Measurements from ENCODE around the gene LAPTM5. TPM values are rescaled to one million over a fixed set of nuclear protein-coding genes. Genes with fewer than 3 reads are reported as not detected.

LAPTM5 gene
- total RNA-seq, 1 experiment from 2014 or later, result not detected

GRCh38 chr1:30714025-30714424, 43.5 kb downstream of the LAPTM5 start:
- H3K36me3 ChIP-seq, result 0 out of 2 replicates have a peak, but pooled peaks cover 3% of the 10 kb centered on the region
- no peak overlapping the region for H3K4me3 ChIP-seq
- H3K4me1 ChIP-seq (replicated peaks), result peaks cover 8% of the 10 kb centered on the region
- no peak for DNase-seq (ENCODE audit: low read depth in 1 of 2, low spot score in 2 of 2)
- H3K27ac ChIP-seq, result no peak overlapping the region
- H3K27me3 ChIP-seq (replicated peaks), result peaks cover 11% of the 10 kb centered on the region
- H3K9me3 ChIP-seq (replicated peaks), result peaks cover 16% of the 10 kb centered on the region

GRCh38 chr1:30713311-30713710, 44.3 kb downstream of the LAPTM5 start:
- Histone ChIP-seq H3K4me3 (no peak overlapping the region), H3K4me1 (replicated peaks) (0 out of 2 replicates have a peak, but pooled peaks cover 3% of the 10 kb centered on the region), H3K9me3 (replicated peaks) (peaks cover 12% of the 10 kb centered on the region), H3K27me3 (replicated peaks) (peaks cover 11% of the 10 kb centered on the region), H3K27ac (no peak overlapping the region), H3K36me3 (no peaks in the 10 kb centered on the region)
- no peak for DNase-seq (ENCODE audit: low read depth in 1 of 2, low spot score in 2 of 2)

- no peak overlapping the region for H3K4me3 ChIP-seq
- no peak for DNase-seq (ENCODE audit: low read depth in 1 of 2, low spot score in 2 of 2)
- H3K9me3 ChIP-seq (replicated peaks), result peaks cover 12% of the 10 kb centered on the region
- H3K27me3 ChIP-seq (replicated peaks), result peaks cover 11% of the 10 kb centered on the region
- H3K36me3 ChIP-seq, result no peaks in the 10 kb centered on the region
- no peaks in the 10 kb centered on the region for H3K4me1 ChIP-seq (replicated peaks)
- no peak overlapping the region for H3K27ac ChIP-seq
These were observed 45.0 kb downstream of the LAPTM5 start for GRCh38 chr1:30712583-30712982.

DNA sequence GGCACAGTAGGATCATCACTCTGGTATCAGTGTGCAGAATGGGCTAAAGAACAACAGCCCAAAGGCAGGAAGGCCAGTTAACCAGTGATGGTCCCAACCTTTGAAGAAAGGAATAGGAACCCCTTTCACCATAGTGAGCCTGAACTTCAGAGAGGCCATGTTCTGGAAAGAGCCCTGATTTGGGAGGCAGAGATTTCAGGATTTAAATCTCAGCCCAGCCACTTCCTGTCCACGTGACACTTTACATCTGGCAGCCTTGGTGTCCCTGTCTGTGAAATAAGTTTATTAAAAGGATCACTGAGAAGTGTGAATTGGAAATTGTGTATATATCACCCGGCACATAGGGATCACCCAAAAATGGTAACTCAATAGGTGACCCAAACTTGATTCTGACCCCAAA, 47.2 kb downstream of the LAPTM5 start:
- Histone ChIP-seq H3K27ac (no peak overlapping the region), H3K4me3 (no peak overlapping the region), H3K9me3 (replicated peaks) (peaks cover 4% of the 10 kb centered on the region), H3K36me3 (no peaks in the 10 kb centered on the region), H3K4me1 (replicated peaks) (no peaks in the 10 kb centered on the region), H3K27me3 (replicated peaks) (peaks cover 11% of the 10 kb centered on the region)
- DNase-seq (ENCODE audit: low read depth in 1 of 2, low spot score in 2 of 2), result no peak

DNA sequence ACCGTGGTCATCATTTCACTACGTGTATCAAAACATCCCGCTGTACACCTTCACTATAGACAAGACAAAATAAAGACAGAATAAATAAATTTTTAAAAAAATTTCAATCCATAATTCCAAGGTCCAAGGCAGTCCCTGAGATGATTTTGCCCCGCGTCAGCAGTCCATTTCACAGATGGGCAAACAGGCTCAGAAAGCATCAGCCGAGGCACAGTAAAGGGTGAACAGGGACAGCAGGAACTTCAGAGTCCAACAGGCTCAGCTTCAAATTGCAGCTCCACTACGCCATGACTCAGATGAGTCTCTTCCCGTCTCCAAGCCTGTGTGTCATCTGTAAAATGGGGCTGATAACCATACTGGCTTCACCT, 49.2 kb downstream of the LAPTM5 start:
- no peaks in the 10 kb centered on the region for H3K9me3 ChIP-seq (replicated peaks)
- no peaks in the 10 kb centered on the region for H3K36me3 ChIP-seq
- H3K27me3 ChIP-seq (replicated peaks), result peaks cover 11% of the 10 kb centered on the region
- H3K4me3 ChIP-seq, result no peak overlapping the region
- no peaks in the 10 kb centered on the region for H3K4me1 ChIP-seq (replicated peaks)
- no peak for DNase-seq (ENCODE audit: low read depth in 1 of 2, low spot score in 2 of 2)
- H3K27ac ChIP-seq, result no peak overlapping the region

DNA sequence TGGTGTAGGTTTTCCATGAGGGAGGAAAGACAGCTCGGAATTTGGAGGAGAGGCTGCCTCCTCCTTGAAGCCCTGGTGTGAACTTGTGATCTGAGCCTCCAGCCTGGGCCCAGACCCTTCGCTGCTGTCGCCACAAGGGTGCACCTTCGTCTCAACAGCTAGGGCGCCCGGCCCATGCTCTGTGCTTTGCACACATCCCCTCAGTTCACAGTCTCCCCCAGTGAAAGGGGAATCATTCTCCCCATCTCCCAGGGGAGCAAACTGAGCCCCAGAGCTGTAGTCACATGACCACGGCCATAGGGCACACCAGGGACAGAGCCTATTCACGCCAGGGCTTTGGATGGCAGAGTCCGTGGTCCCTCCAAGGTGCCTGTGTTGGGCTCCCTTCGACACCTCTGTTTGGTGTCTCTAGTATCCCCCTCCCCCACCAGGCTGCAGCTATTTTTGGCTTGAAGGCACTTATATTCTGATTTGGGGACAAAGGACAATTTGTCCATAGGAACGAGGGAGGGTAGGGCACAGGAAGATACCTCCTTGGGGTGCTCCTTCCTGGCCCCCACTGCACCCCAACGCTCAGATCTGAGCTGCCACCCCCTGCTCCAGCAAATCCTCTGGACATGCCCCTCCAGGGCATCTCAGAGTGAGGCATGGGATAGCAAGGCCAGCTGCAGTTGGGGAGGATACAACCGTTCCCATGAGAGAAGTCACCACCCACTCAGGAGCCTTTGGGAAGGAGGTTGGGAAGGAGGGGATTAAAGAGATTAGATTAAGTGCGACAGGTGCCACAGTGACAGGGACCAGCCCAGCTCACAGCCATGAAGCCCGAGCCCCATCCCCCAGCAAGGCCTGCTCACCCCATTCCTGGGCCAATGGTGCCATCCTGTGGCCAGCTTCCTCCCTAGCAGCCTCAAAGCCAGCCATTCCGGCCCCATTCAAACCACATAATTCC, 49.9 kb downstream of the LAPTM5 start:
- peak; percentile 54 to 75 for DNase-seq (ENCODE audit: low read depth in 1 of 2, low spot score in 2 of 2)
- no peaks in the 10 kb centered on the region for H3K9me3 ChIP-seq (replicated peaks)
- no peak overlapping the region for H3K27ac ChIP-seq
- H3K4me1 ChIP-seq (replicated peaks), result no peaks in the 10 kb centered on the region
- H3K36me3 ChIP-seq, result no peaks in the 10 kb centered on the region
- no peak overlapping the region for H3K4me3 ChIP-seq
- H3K27me3 ChIP-seq (replicated peaks), result peaks cover 11% of the 10 kb centered on the region

- H3K27ac ChIP-seq, result no peak overlapping the region
- no peak overlapping the region for H3K4me3 ChIP-seq
- no peaks in the 10 kb centered on the region for H3K36me3 ChIP-seq
- H3K27me3 ChIP-seq (replicated peaks), result peaks cover 11% of the 10 kb centered on the region
- no peaks in the 10 kb centered on the region; the same call in 1 of the 2 replicates for H3K4me1 ChIP-seq (replicated peaks)
- H3K9me3 ChIP-seq (replicated peaks), result no peaks in the 10 kb centered on the region
- DNase-seq (ENCODE audit: low read depth in 1 of 2, low spot score in 2 of 2), result no peak
These were observed 51.0 kb downstream of the LAPTM5 start for GRCh38 chr1:30706528-30706927.

- no peak for DNase-seq (ENCODE audit: low read depth in 1 of 2, low spot score in 2 of 2)
- Histone ChIP-seq H3K4me3 (no peak overlapping the region), H3K27ac (no peak overlapping the region), H3K4me1 (replicated peaks) (peaks cover 7% of the 10 kb centered on the region), H3K9me3 (replicated peaks) (no peaks in the 10 kb centered on the region), H3K36me3 (no peaks in the 10 kb centered on the region), H3K27me3 (replicated peaks) (peaks cover 5% of the 10 kb centered on the region)
These were observed 51.9 kb downstream of the LAPTM5 start for GRCh38 chr1:30705698-30706097.

- Histone ChIP-seq H3K9me3 (replicated peaks) (no peaks in the 10 kb centered on the region), H3K4me1 (replicated peaks) (peaks cover 10% of the 10 kb centered on the region), H3K36me3 (no peaks in the 10 kb centered on the region), H3K27ac (no peak overlapping the region), H3K27me3 (replicated peaks) (no peaks in the 10 kb centered on the region), H3K4me3 (no peak overlapping the region)
- no peak for DNase-seq (ENCODE audit: low read depth in 1 of 2, low spot score in 2 of 2)
These were observed 52.6 kb downstream of the LAPTM5 start for GRCh38 chr1:30704765-30705509.

DNA sequence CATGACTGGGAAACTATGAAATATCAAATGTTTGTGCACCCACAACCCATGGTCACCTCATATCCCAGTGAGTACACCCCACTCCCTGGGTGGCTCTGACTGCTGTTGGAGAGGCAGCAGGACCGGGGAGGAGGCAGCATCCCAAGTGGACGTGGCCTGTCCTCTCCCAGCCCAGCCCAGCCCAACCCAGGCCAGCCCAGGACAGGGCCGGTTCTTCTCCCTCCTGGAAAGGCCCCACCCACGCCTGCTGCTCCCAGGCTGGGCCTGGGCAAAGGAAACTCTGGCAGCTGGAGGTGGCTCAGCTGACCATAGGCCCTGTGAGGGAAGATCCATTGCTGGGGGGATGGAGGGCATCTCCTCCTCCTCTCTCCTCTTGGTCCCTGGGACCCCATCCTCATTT, 53.3 kb downstream of the LAPTM5 start:
- no peak for DNase-seq (ENCODE audit: low read depth in 1 of 2, low spot score in 2 of 2)
- no peaks in the 10 kb centered on the region for H3K9me3 ChIP-seq (replicated peaks)
- H3K27ac ChIP-seq, result no peak overlapping the region
- H3K36me3 ChIP-seq, result no peaks in the 10 kb centered on the region
- H3K4me1 ChIP-seq (replicated peaks), result peaks cover 10% of the 10 kb centered on the region
- H3K27me3 ChIP-seq (replicated peaks), result no peaks in the 10 kb centered on the region
- no peak overlapping the region for H3K4me3 ChIP-seq

- no peak for DNase-seq (ENCODE audit: low read depth in 1 of 2, low spot score in 2 of 2)
- Histone ChIP-seq H3K4me3 (no peak overlapping the region), H3K9me3 (replicated peaks) (no peaks in the 10 kb centered on the region), H3K36me3 (no peaks in the 10 kb centered on the region), H3K27me3 (replicated peaks) (no peaks in the 10 kb centered on the region), H3K4me1 (replicated peaks) (peaks cover 10% of the 10 kb centered on the region), H3K27ac (no peak overlapping the region)
These were observed 54.8 kb downstream of the LAPTM5 start for GRCh38 chr1:30702823-30703222.

- no peaks in the 10 kb centered on the region for H3K9me3 ChIP-seq (replicated peaks)
- no peaks in the 10 kb centered on the region for H3K36me3 ChIP-seq
- no peaks in the 10 kb centered on the region for H3K27me3 ChIP-seq (replicated peaks)
- no peak overlapping the region for H3K27ac ChIP-seq
- H3K4me1 ChIP-seq (replicated peaks), result peaks cover 10% of the 10 kb centered on the region
- H3K4me3 ChIP-seq, result no peak overlapping the region
- DNase-seq (ENCODE audit: low read depth in 1 of 2, low spot score in 2 of 2), result no peak
These were observed 56.3 kb downstream of the LAPTM5 start for GRCh38 chr1:30701258-30701633.

DNA sequence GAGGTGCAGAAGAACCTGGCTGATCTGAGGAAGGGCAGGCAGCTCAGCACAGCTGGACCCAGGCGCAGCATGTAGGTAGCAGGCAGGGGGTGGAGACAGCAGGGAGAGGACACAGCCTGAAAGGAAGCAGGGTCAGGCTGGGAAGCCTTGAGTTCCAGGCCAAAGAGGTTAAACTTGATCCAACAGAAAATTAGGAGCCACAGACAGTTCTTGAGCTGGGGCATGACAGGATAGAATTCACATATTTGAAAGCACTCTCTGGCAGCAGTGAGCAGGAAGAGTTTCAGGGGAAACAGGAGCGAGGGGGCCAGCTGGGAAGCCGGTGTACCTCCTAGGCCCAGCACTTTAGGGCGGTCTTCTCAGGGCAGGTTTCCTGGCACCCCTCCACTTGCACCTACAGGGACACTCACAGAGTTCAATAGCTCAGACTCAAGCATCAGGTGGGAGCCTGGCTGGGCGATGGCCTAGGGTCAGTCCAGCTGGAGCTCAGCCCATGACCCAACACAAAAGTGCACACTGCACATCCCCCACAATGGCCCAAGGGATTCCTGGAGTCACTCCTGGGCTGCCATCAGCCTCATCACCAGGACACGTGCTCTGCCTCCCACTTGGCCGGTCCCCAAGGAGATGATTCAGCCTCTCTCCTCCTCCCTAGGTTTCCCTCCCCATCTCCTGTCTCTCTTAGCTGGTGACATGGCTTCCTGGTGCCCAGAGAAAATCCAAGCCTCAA, 56.9 kb downstream of the LAPTM5 start:
- peak; percentile 42 to 66 for DNase-seq (ENCODE audit: low read depth in 1 of 2, low spot score in 2 of 2)
- Histone ChIP-seq H3K4me1 (replicated peaks) (peaks cover 10% of the 10 kb centered on the region), H3K27me3 (replicated peaks) (no peaks in the 10 kb centered on the region), H3K27ac (no peak overlapping the region), H3K9me3 (replicated peaks) (no peaks in the 10 kb centered on the region), H3K4me3 (no peak overlapping the region), H3K36me3 (no peaks in the 10 kb centered on the region)

Data from SJSA1 (cell line).